KBM-7 (cell line): ENCODE data around the gene GPC6.

ENCODE experiments used
- DNase-seq: peaks from one replicate; pipeline ENCODE4 v3.0.0-alpha.2; 2015
- in situ Hi-C: fragments of 300-500 bp; cut with MboI; formaldehyde crosslinking; loops from 2 replicates; pipeline ENCODE4 v1.14.3; 2020; ENCODE audit warnings: low sequenced_read_pairs, low pct_unique_long_range_greater_than_20kb, mixed read lengths

GPC6 gene

GRCh38 chr13:94369972-94370436 lies 1143.4 kb downstream of the GPC6 start:
- in situ Hi-C loops: no loop called here
- no peak for DNase-seq

- DNase-seq: no peak
- in situ Hi-C loops: no loop called here
Measured at GRCh38 chr13:94371855-94372254, 1145.2 kb downstream of the GPC6 start.

GRCh38 chr13:94382517-94382916 lies 1155.9 kb downstream of the GPC6 start:
- DNase-seq: no peak
- in situ Hi-C loops: no loop called here

- no peak for DNase-seq
- in situ Hi-C loops: no loop called here
Measured at GRCh38 chr13:94382960-94383359, 1156.4 kb downstream of the GPC6 start.

- in situ Hi-C loops: no loop called here
- DNase-seq: no peak
Measured at GRCh38 chr13:94384231-94384905, 1157.8 kb downstream of the GPC6 start.

GRCh38 chr13:94387047-94387446 lies 1160.4 kb downstream of the GPC6 start:
- DNase-seq: no peak
- in situ Hi-C loops: no loop called here

GRCh38 chr13:94389604-94390351 lies 1163.2 kb downstream of the GPC6 start:
- in situ Hi-C loops: no loop called here
- DNase-seq: no peak

- in situ Hi-C loops: no loop called here
Measured at GRCh38 chr13:94390881-94391280, 1164.3 kb downstream of the GPC6 start.

GRCh38 chr13:94394723-94395122 lies 1168.1 kb downstream of the GPC6 start:
- in situ Hi-C loops: no loop called here
- no peak for DNase-seq

More at GRCh38 chr13:94390881-94391280, 1164.3 kb downstream of the GPC6 start:
- no peak for DNase-seq

- DNase-seq: no peak
- in situ Hi-C loops: no loop called here
Measured at GRCh38 chr13:94395860-94396259, 1169.3 kb downstream of the GPC6 start.

- in situ Hi-C loops: no loop called here
- no peak for DNase-seq
Measured at GRCh38 chr13:94399812-94400211, 1173.2 kb downstream of the GPC6 start.

GRCh38 chr13:94400874-94401273 lies 1174.3 kb downstream of the GPC6 start:
- DNase-seq: no peak
- in situ Hi-C loops: no loop called here

- no peak for DNase-seq
- in situ Hi-C loops: no loop called here
Measured at GRCh38 chr13:94408314-94409036, 1181.9 kb downstream of the GPC6 start.

GRCh38 chr13:94411747-94412146 lies 1185.1 kb downstream of the GPC6 start:
- DNase-seq: no peak
- in situ Hi-C loops: no loop called here

GRCh38 chr13:94412870-94413597 lies 1186.4 kb downstream of the GPC6 start:
- no peak for DNase-seq
- in situ Hi-C loops: no loop called here

GRCh38 chr13:94413598-94413944 lies 1187.0 kb downstream of the GPC6 start:
- in situ Hi-C loops: no loop called here
- no peak for DNase-seq

GRCh38 chr13:94414141-94414540 lies 1187.5 kb downstream of the GPC6 start:
- in situ Hi-C loops: no loop called here
- no peak for DNase-seq

- no peak for DNase-seq
Measured at GRCh38 chr13:94414708-94415107, 1188.1 kb downstream of the GPC6 start.

GRCh38 chr13:94415500-94416237 lies 1189.1 kb downstream of the GPC6 start:
- in situ Hi-C loops: no loop called here
- no peak for DNase-seq

More at GRCh38 chr13:94414708-94415107, 1188.1 kb downstream of the GPC6 start:
- in situ Hi-C loops: no loop called here
